NCI-H2196 (cell line): ENCODE results near the gene POLR2L.
A peak's percentile ranks its signal among the peaks of the same experiment; 100 is the strongest.

Experiments used
- DNase-seq: peaks from one replicate; lab custom pipeline; 2025; ENCODE audit not compliant: unreplicated experiment; lab: John Stamatoyannopoulos, UW

Gene POLR2L

DNA sequence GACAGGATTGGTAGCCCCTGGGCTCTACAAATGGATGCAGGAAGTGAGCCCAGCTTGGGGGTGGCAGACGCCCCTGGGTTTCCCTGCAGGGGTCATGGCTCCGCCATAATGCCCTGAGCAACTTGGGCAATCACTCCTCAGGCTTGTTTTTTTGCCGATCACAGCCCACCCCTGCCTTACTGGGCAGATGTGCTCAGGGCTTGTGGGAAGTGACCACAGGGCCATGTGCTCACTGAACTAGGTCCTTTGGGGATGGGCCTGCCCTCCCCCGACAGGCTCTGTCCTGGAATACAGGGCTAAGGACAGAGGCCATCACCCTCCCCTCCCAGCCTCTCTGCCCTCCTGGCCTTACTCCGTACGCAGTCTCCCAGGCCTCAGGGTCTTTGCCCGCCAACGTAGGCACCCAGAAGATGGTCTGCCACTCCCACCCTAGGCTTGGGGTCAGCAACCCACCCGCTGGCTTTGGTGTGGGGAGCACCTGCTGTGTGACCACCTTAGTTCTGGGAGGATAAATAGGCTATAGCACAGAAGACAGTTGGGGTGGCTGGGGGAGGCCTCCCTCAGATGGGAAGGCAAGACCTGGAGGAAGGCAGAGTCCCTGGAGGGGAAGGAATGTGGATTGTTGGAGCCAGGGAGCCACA is 28.8 kb downstream of the POLR2L start:
- DNase-seq, result no peak

DNA sequence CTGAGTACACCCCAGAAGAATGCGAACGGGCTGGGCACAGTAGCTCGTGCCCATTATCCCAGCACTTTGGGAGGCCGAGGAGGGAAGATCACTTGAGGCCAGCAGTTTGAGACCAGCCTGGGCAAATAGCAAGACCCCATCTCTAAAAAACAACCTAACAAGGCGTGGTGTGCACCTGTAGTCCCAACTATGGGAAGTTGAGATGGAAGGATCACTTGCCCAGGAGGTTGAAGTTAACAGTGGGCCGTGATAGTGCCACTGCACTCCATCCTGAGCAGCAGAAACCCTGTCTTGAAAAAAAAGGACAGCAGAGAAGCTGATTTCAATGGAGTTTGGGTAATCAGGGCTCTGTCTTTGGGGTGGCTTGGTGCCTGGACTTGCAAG is 29.3 kb downstream of the POLR2L start:
- no peak for DNase-seq

DNA sequence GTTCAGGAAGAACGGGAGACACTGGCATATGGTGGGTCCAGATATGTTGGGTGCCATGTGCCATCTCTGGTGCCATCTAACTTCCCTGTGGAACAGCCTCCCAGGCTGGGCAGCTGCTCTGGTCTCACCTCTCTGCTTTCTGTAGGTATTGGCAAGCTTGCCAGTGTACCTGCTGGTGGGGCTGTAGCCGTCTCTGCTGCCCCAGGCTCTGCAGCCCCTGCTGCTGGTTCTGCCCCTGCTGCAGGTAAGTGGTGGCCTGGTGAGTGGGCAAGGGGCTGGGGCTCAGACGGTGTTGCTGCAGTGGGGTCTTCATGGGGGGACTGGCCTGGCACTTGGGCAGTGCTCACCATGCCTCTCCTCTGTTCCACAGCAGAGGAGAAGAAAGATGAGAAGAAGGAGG is 29.9 kb downstream of the POLR2L start:
- no peak for DNase-seq

DNA sequence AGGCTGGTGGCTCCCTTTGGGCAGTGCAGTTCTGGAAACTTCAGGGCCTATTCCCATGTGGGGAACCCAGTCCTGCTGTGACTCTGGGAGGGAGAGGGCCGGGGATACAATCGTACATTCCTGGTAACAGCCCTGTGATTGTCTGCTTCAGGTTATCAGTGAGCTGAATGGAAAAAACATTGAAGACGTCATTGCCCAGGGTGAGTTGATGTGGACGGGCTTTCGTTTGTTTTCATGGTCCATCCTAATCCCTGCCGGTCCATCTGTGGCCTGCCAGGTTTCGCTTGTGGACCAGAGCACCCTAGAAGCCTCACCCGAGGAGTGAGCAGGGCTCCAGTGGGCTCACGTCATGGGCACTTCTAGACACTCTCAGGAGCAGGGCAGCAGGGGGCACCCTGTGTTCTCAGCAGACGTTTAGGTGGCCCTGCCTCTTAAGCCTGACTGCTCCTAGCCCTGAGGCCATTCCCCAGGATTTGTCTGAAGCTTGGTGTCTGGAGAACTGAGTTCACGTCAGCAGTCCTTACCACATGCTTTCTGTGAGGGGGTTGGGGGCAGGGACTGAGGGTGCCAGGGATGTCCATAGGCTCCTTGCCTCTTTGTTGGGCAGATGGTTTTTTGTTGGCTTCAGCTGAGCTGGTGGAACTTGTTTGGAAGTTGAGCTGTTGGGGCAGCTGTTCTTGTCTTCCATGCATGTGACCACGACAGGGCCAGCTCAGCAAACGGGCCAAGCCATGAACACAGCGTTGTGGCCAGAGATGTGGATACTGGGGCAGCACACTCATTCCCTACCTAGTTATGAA is 30.7 kb downstream of the POLR2L start:
- DNase-seq, result no peak

DNA sequence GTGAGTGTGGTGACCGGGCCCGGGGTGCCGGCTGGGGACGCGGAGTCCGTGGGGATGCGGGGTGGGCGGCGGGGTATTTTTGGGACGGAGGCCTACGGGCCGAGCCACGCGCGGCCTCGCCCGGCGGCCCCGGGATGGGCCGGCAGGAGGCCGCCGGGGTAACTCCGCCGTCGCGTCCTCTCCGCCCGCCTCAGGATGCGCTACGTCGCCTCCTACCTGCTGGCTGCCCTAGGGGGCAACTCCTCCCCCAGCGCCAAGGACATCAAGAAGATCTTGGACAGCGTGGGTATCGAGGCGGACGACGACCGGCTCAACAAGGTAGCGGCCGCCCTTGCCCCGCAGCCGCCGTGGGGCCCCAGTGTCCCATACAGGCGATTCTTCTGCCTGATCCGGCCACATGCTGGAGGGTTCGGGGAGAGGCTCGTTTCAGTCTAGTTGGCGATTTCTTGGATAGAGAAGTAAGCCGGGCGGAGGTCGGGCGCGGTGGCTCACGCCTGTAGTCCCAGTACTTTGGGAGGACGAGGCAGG is 32.2 kb downstream of the POLR2L start:
- no peak for DNase-seq

DNA sequence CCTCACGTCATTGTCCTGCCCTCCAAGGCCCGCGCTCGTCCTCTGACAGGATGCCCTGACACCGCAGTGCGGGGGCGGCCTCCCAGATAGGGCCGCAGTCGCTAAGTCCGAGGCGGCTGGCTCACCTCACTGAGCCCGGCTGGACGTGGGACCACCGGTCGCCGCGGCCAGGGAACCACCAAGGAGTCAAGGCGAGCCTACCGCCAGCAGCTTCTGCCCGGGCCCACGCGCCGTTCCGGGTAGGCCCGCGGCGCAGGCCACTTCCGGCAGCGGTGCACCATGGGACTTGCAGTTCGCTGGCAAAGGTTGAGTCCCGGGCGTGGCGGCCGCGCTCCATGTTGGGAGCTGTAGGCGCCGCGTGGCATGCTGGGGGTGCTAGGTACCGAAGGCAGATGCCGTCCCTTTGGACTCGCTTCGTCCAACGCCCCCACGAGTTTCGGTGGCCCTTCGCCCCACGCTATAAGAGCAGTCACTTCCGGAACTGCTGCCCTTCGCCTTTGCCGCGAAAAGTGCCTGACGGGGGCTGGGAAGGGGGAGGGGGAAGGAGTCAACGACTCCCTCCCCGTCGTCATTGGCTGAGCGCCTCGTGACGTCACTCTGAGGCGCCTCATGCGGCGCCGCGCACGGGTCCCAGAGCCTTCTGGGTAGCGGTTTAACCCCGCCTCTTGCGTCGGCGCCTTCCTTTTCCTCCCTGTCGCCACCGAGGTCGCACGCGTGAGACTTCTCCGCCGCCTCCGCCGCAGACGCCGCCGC is 32.9 kb downstream of the POLR2L start, which contains the start of gene RPLP2:
RPLP2 (plus strand) TSS at position 681 of the 753 bp plus-strand sequence. CDS start 268 bp downstream, outside the sequence.
- peak; percentile 98 for DNase-seq

DNA sequence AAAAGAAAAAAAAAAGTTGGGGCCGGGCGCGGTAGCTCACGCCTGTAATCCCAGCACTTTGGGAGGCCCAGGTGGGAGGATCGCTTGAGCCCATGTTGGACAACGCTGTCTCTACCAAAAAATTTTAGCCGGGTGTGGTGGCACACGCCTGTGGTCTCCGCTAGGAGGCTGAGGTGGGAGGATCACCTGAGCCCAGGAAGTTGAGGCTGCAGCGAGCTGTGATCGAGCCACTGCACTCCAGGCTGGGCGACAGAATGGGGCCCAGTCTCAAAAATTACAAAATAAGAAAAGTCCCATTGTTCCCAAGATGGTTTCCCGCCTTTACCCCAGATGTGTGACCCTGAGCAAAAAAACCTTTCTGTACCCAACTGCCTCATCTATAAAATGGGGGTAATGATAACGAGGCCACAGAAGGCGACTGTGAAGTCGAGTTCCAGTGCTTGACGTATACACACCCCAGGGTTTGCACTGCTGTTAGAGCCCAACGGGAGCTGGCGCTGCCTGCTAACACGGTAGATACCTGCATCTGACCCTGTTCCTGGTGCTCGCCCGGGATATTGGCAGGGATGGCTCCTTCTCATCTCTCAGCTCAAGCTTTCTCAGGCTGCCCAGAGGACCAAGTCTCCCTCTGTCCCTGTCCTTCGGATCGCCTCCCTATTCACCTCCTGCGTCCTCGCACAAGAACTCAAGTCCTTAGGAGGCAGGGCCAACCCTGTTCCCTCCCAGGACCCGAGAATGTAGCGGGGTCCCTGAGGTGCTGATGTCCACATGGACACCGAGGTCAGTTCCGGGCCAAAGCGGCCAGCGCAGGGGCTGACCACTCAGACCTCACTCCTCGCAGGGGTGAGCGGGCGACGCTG is 33.7 kb downstream of the POLR2L start:
- DNase-seq, result no peak

DNA sequence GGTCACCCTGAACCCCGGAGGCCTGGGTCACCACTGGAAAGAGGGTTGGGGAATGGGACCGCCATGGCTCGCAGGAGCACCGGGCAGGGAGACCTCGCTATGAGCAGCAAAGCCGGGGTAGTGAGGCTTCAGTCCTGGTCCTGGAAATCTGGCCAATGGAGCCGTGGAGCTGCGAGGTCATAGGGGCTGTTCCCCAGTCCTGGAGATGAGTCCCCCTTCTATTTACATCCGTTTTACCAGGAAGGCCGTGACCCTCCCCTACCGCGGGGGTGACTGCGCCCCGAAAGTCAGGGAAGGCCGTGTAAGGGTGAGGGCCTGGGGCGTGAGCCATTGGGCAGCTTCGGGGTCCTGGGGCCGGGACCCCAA is 37.7 kb downstream of the POLR2L start:
- DNase-seq, result no peak

DNA sequence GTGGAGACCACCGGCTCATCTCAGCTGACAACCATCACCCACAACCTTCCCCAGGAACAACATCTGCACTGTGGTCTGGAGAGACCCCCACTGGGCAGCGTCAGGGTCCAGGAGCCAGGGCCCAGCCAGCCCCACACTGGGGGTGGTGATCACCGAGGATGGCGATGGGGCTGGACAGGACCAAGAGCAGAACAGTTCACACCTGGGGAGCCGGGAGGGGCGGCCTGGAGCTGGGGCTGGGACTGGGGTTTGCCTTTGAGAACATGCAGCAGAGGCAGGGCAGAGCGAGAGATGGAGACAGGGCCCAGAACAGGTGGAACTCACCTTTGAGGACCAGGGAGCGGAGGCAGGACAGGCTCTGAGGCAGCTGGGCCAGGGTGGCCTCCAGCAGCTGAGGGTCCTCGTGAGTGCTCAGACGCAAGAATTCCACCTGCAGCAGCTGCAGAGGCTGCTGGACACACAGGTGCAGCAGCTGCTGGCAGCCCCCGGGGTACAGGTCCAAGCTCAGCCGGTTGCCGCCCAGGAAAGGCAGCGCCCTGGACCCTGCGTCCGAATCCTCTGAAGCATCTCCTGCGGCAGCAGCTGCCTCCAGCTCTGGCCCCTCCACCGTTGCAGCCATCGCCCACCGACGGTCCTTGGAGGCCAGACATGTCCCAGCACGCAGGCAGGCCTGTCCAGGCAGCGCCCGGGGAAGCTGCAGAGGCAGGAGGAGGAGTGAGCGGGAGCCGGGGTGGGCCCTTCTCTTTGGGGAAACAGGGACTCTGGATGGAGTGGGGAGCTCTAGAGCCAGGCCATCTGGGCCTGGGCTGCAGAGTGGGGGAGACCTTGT is 38.3 kb downstream of the POLR2L start:
- DNase-seq, result no peak

DNA sequence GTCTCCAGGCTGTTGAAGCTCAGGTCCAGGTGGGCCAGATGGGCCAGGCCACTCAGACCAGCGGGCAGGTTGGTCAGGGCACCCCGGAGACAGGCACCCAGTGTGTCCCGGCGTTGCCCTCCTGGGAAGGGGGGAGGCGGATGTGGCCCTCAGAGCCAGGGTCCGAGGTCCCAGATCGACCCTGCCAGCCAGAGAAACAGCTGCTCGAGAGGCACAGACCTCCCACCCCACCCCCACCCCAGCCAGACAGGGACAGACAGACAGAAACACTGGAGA is 38.9 kb downstream of the POLR2L start:
- DNase-seq, result no peak

DNA sequence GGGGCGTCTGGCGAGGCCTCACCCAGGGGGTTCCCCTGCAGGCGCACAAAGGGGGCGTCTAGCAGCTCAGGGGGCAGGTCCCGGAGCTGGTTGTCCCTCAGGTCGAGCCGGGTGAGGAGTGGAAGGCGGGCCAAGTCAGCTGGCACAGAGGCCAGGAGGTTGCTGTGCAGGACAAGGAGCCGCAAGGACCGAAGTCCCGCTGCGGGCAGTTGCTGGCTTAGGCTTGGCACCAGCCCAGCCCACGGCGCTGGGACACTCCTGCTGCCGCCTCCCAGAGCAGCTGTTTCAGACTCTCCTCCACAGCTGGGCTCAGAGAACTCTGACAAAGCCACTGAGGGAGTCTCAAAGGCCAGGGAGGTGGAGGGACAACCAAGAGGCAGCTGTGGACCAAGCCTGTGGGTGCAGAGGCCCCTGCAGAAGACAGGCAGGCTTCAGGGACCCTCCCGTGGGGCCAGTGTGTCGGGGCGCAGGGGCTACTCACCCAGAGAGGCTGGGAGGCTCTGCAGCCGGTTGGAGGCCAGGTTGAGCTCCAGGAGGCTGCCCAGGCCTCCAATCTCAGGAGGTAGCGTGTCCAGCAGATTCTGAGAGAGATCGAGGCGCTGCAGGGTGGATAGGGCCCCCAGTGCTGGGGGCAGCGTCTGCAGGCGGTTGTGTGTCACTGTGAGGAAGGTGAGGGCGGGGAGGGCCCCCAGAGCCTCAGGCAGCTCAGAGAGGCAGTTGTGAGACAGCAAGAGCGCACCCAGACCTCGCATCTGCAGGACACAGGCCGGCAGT is 39.4 kb downstream of the POLR2L start:
- DNase-seq, result peak; percentile 11

DNA sequence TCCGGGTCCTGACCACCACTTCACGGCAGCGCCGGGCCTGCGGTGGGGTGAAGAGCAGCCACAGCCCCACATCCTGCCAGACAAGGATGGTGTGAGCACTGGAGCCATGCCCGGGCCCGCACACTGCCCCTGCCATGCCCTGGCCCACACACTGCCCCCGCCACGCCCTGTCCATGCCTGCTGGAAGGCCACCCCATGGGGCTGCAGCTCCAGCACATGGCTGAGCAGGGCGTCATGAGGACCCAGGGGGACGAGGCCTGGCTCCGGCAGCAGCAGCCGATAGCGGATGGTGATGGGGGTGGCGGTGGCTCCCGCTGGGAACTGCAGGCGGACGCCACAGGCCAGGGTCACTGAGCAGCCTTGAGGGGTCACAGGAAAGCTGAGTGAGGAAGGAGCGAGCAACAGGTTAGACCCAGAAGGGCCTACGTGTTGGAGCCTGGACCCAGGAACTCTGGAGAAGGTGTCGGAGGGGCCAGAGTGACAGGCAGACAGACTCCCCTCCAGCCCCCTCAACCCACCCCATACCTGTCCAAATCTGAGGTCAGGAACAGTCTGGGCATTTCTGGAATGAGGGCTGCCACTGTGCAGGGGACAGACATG is 40.2 kb downstream of the POLR2L start:
- DNase-seq, result no peak

DNA sequence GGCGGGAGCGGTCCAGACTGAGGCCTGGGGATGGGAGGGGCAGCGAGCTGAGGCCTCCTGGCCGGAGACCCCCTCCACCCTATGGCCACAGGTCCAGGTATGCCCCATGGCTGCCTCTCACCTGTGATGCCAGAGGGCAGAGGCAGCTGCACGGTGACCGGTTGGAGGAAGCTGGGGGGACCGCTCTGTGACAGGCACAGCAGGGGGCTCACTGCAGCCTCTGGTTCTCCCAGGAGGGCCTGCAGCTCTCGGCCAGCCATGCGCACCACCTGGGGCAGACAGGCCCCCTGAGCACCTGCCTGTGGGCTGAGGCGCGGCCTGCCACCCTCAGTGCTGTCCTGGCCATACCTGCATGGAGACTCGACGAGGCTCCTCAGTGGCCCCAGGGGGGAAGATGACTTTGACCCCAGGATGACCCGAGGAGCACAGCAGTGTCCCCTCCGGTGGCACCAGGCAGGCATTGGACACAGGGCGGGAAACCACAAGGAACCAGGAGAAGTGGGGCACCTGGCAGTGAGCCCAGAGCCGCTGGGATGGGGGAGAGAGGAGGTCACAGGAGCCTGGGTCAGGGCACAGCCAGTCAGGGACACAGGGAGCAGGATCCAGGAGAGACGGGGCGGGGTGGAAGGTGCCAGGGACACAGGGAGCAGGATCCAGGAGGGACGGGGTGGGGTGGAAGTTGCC is 41.1 kb downstream of the POLR2L start:
- DNase-seq, result no peak

DNA sequence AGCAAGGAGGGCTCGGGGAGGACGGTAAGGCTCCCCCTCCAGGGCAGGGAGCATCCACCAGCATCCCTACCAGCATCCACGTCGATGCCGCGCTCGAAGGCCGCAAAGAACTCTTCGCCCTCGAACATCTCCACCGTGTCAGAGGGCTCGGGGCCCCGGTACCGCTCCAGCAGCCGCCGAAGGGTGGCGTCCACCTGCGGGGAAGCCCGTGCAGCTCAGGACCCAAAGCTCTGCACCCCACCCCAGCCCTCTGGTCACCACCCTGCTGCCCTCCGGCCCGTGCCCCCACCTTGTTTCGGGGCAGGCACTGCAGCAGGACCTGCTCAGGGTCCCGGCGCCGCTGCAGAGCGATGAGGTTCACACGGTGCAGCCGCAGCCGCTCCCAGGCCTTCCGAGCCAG is 41.9 kb downstream of the POLR2L start:
- no peak for DNase-seq

DNA sequence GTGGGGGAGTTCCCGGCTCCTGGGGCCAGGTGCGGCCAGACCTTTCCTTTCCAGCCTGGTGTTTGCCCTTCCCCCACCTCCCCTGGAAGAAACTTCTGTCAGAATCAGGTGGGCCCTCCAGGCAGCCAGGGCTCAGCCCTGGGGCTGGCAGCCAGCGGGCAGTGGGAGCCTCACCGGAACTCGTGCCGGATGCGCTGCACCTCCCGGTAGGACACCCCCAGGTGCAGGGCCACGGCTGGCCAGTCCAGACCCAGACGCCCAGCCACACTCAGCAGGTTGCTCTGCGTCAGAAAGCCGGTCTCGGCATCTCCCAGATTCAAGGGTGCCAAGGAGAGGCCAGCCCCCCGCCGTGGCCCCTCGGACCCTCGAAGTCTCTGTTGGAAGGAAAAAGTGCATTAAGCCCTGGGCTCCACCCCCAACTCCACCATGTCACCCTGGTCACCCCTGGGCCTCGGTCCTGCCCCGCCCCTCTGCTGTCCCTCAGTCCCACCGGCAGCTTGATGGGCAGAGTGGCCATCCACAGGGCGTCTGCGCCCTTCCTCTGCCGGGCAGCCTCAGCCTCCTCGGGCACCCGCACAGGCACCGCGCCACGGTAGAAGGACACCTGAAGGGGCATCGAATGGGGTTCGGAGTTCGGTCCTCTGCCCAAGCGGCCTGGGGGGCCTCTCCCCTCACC is 42.5 kb downstream of the POLR2L start:
- no peak for DNase-seq

DNA sequence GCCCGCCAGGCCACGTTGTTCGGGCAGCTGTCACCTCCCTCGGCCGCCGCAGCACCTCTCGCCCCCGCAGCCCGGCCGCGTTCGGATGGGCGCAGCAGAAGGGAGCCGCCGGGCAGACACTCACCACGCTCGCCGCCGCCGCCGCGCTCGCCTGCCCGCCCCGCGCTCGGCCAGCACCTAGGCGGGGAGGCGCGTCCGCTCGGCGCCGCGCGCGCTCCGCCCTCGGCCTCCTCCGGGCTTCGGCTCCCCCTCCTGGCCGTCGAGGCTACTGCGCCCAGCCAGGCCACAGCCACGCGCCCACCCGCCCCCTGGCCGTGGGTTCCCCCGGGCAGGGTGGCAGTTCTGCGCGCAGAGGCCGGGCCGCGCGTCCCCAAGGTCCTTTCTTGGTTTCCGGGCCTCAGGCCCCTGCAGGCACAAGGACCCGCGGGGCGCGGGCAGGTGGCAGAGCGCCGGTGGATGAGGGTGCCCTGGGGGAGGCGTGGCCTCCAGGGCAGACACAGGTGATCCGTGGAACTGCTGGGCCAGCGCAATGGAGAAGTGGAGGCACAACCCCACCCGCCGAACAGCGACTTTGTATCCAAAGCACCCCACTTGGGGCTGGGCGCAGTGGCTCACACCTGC is 44.1 kb downstream of the POLR2L start, which contains the start of gene SLC25A22:
SLC25A22 (minus strand) TSS at position 189 of the 621 bp plus-strand sequence. CDS start 3,275 bp downstream, outside the sequence.
- DNase-seq, result peak; percentile 90
